Mammary epithelial cell (primary cell): ENCODE measurements around the gene LVRN.

Experiments
- EZH2 ChIP-seq: IDR thresholded peaks from 2 replicates; pipeline ENCODE4 v1.6.1; 2012; ENCODE audit warnings: low read length, inconsistent platforms, borderline replicate concordance
- TF ChIP-seq, protein P1 (sequence below), 2 donors: IDR thresholded peaks in 1 of 2; conservative IDR thresholded peaks in 1 of 2; 2 replicates each; pipeline ENCODE4 v1.5.1; 2011 to 2012; ENCODE audit warnings: inconsistent platforms in 2 of 2, low read length in 2 of 2, mild to moderate bottlenecking in 2 of 2, control low read depth in 1 of 2, low read depth in 1 of 2; ENCODE audit not compliant: insufficient read depth in 1 of 2; ENCODE audit errors: extremely low read depth in 1 of 2

- TF ChIP-seq, protein P1, sequence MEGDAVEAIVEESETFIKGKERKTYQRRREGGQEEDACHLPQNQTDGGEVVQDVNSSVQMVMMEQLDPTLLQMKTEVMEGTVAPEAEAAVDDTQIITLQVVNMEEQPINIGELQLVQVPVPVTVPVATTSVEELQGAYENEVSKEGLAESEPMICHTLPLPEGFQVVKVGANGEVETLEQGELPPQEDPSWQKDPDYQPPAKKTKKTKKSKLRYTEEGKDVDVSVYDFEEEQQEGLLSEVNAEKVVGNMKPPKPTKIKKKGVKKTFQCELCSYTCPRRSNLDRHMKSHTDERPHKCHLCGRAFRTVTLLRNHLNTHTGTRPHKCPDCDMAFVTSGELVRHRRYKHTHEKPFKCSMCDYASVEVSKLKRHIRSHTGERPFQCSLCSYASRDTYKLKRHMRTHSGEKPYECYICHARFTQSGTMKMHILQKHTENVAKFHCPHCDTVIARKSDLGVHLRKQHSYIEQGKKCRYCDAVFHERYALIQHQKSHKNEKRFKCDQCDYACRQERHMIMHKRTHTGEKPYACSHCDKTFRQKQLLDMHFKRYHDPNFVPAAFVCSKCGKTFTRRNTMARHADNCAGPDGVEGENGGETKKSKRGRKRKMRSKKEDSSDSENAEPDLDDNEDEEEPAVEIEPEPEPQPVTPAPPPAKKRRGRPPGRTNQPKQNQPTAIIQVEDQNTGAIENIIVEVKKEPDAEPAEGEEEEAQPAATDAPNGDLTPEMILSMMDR (conservative IDR thresholded peaks at IDR 0.05 in 1 of 2, IDR thresholded peaks at IDR 0.05 in 1 of 2; ENCODE audit: extremely low read depth in 1 of 2, insufficient read depth in 1 of 2, low read depth in 1 of 2, low read length in 2 of 2), result no peak
- TF ChIP-seq EZH2, result no peak
These were observed 81.8 kb downstream of the LVRN start for GRCh38 chr5:116044073-116044472.
